ENCODE measurements around the gene RASD1. TPM values are rescaled to one million over a fixed set of nuclear protein-coding genes. Genes with fewer than 3 reads are reported as not detected.

RASD1 gene
- polyA plus RNA-seq, 2 of the 4 experiments (the other 2 are of a cell fraction) = 0.92 to 1.4 TPM

- no peaks in the 10 kb centered on the region for H3K9me3 ChIP-seq
- no peak overlapping the region for H3K4me3 ChIP-seq
- no peak for TF ChIP-seq ZFP36 (IDR thresholded peaks at IDR 0.05; ENCODE audit: borderline replicate concordance, partially characterized antibody)
- no peak for TF ChIP-seq NFE2L2 (conservative IDR thresholded peaks at IDR 0.05; ENCODE audit: low read length)
- no peak for TF ChIP-seq HOXB5 (CRISPR knock-in tag; IDR thresholded peaks at IDR 0.05)
- no peak for TF ChIP-seq JUNB (IDR thresholded peaks at IDR 0.05)
- no peak for TF ChIP-seq MAFK (IDR thresholded peaks at IDR 0.05; ENCODE audit: partially characterized antibody)
- no peak for TF ChIP-seq KDM5A (IDR thresholded peaks at IDR 0.05)
- no peak for TF ChIP-seq PBX3 (IDR thresholded peaks at IDR 0.05)
- TF ChIP-seq EHF (CRISPR knock-in tag; IDR thresholded peaks at IDR 0.05) = no peak
- no peak for TF ChIP-seq ESRRA (IDR thresholded peaks at IDR 0.05; ENCODE audit: borderline replicate concordance, low read length)
- TF ChIP-seq POLR2A (IDR thresholded peaks at IDR 0.05; ENCODE audit: low read length) = no peak
- TF ChIP-seq RAD21 (conservative IDR thresholded peaks at IDR 0.05 in 1 of 2, IDR thresholded peaks at IDR 0.05 in 1 of 2) = no peak
- TF ChIP-seq USF2 (IDR thresholded peaks at IDR 0.05) = no peak
- TF ChIP-seq POLR2AphosphoS2 (conservative IDR thresholded peaks at IDR 0.05; ENCODE audit: low read length) = no peak
- TF ChIP-seq MAX (IDR thresholded peaks at IDR 0.05) = no peak
- no peak for TF ChIP-seq FOSL2 (IDR thresholded peaks at IDR 0.05)
- no peak for TF ChIP-seq FOSL2 (CRISPR knock-in tag; IDR thresholded peaks at IDR 0.05)
- TF ChIP-seq HEYL (CRISPR knock-in tag; IDR thresholded peaks at IDR 0.05) = no peak
- no peak for TF ChIP-seq NR3C1 (IDR thresholded peaks at IDR 0.05)
- TF ChIP-seq TFCP2L1 (CRISPR knock-in tag; IDR thresholded peaks at IDR 0.05) = no peak
- TF ChIP-seq ZC3H11A (IDR thresholded peaks at IDR 0.05) = no peak
- WGBS (ENCODE audit: missing lambda C conversion rate) = 8% methylated on average over 1 of the region's 1 CpG
- H3K4me1 ChIP-seq = no peaks in the 10 kb centered on the region
- H3K27ac ChIP-seq = no peak overlapping the region
- FAIRE-seq (no peak), ATAC-seq (no peak), DNase-seq (ENCODE audit: low read depth in 1 of 2, low spot score in 1 of 2) (no peak)
- H3K4me2 ChIP-seq = no peak overlapping the region
- ChIA-PET POLR2A (no interaction called here), CTCF (interaction anchor here (1.2 to 1.3 kb wide), 2 partner anchors 20 to 43 kb away, joined by 4 to 6 read pairs; partner anchors contain the start of gene RASD1)
Measured at GRCh38 chr17:17454276-17454675, 41.9 kb downstream of the RASD1 start.

GRCh38 chr17:17453088-17453487 is 43.1 kb downstream of the RASD1 start:
- Histone ChIP-seq H3K9me3 (no peaks in the 10 kb centered on the region), H3K4me3 (no peak overlapping the region), H3K4me2 (no peak overlapping the region), H3K4me1 (no peaks in the 10 kb centered on the region), H3K27ac (no peak overlapping the region)
- POLR2A ChIA-PET = no interaction called here
- DNase-seq (ENCODE audit: low read depth in 1 of 2, low spot score in 1 of 2) = no peak
- CTCF ChIA-PET = interaction anchor here (0.6 to 1.5 kb wide), 6 partner anchors 21 to 189 kb away, joined by 3 to 6 read pairs (median 4); partner anchors contain the start of gene RASD1
- WGBS (ENCODE audit: missing lambda C conversion rate) = 79% methylated on average over 9 of the region's 9 CpGs
- ATAC-seq = no peak
- no peak for TF ChIP-seq CTCF (IDR thresholded peaks at IDR 0.05)
- TF ChIP-seq RNF2 (IDR thresholded peaks at IDR 0.05; ENCODE audit: borderline replicate concordance, low read depth) = no peak
- TF ChIP-seq FOXS1 (CRISPR knock-in tag; IDR thresholded peaks at IDR 0.05) = no peak
- no peak for TF ChIP-seq KDM1A (IDR thresholded peaks at IDR 0.05; ENCODE audit: low read depth)
- no peak for TF ChIP-seq POLR2AphosphoS2 (conservative IDR thresholded peaks at IDR 0.05; ENCODE audit: low read length)
- FAIRE-seq = no peak

All from A549 (cell line).